ENCODE measurements around the gene WARS2. TPM values are rescaled to one million over a fixed set of nuclear protein-coding genes. Genes with fewer than 3 reads are reported as not detected.

Gene WARS2
- polyA plus RNA-seq, 1 experiment = 12.6 TPM

DNA sequence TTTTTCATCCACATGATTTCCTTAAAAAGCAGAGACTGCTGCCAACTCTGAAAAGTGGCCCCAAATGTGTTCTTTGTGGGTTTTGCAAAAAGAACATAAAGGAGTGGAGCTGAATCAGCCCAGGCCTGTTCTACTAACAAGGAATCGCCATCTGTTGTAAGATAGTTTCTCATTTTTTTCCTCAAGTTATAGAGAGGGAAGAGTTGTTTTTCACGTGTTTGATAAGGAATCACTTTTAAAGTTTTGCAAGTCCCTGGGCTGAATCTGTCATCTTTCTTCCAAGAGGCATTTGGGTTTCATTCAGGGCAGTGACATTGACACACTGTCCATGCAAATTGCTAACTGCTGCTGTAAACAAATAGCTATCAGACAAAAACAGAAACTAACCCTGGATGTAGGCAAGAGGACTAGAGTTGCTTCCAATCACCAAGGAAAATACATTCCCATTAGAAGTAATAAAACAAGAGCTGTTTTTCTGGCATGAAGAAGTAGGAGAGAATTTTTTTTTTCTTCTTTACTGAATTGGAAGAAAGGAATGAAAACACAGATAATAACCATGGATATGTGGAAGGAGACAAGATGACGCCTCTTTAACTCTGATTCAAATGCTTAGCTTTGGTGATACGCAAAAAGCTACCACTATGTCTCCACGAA lies 93.5 kb downstream of the WARS2 start:
- Histone ChIP-seq H3K4me3 (ENCODE audit: low read depth, low read length) (no peak overlapping the region), H3K9me3 (ENCODE audit: control insufficient read depth, insufficient read depth, low read length) (no peaks in the 10 kb centered on the region; the same call in 1 of the 2 replicates), H3K27ac (ENCODE audit: low read depth, low read length) (no peak overlapping the region), H3K27me3 (ENCODE audit: control insufficient read depth, insufficient read depth, low read length) (no peaks in the 10 kb centered on the region)
- TF ChIP-seq, protein P1, sequence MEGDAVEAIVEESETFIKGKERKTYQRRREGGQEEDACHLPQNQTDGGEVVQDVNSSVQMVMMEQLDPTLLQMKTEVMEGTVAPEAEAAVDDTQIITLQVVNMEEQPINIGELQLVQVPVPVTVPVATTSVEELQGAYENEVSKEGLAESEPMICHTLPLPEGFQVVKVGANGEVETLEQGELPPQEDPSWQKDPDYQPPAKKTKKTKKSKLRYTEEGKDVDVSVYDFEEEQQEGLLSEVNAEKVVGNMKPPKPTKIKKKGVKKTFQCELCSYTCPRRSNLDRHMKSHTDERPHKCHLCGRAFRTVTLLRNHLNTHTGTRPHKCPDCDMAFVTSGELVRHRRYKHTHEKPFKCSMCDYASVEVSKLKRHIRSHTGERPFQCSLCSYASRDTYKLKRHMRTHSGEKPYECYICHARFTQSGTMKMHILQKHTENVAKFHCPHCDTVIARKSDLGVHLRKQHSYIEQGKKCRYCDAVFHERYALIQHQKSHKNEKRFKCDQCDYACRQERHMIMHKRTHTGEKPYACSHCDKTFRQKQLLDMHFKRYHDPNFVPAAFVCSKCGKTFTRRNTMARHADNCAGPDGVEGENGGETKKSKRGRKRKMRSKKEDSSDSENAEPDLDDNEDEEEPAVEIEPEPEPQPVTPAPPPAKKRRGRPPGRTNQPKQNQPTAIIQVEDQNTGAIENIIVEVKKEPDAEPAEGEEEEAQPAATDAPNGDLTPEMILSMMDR (IDR thresholded peaks at IDR 0.05; ENCODE audit: low read depth, low read length) = no peak
- ChIA-PET CTCF (interaction anchor here (1.2 kb wide), 1 partner anchor 228 kb away, joined by 3 read pairs; no protein-coding TSS in a partner anchor), POLR2A (no interaction called here)
- no peak for DNase-seq (ENCODE audit: low read depth, low spot score)

DNA sequence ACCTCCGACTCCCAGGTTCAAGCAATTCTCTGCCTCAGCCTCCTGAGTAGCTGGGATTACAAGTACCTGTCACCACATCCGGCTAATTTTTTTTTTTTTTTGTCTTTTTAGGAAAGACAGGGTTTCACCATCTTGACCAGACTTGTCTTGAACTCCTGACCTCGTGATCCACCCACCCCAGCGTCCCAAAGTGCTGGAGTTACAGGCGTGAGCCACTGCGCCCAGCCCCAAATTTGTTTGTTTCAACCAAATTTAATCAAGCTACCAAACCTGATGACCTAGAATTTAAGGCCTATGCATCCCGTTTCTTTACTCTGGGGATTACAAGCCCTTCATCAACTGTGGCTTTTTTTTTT lies 94.0 kb downstream of the WARS2 start:
- CTCF ChIA-PET = interaction anchor here (1.6 kb wide), 1 partner anchor 229 kb away, joined by 4 read pairs; no protein-coding TSS in a partner anchor
- TF ChIP-seq, protein P1 (IDR thresholded peaks at IDR 0.05; ENCODE audit: low read depth, low read length) = no peak
- no peak for DNase-seq (ENCODE audit: low read depth, low spot score)
- H3K9me3 ChIP-seq (ENCODE audit: control insufficient read depth, insufficient read depth, low read length) = no peaks in the 10 kb centered on the region; the same call in 1 of the 2 replicates
- no peaks in the 10 kb centered on the region for H3K27me3 ChIP-seq (ENCODE audit: control insufficient read depth, insufficient read depth, low read length)
- POLR2A ChIA-PET = no interaction called here
- H3K4me3 ChIP-seq (ENCODE audit: low read depth, low read length) = no peak overlapping the region
- no peak overlapping the region for H3K27ac ChIP-seq (ENCODE audit: low read depth, low read length)

DNA sequence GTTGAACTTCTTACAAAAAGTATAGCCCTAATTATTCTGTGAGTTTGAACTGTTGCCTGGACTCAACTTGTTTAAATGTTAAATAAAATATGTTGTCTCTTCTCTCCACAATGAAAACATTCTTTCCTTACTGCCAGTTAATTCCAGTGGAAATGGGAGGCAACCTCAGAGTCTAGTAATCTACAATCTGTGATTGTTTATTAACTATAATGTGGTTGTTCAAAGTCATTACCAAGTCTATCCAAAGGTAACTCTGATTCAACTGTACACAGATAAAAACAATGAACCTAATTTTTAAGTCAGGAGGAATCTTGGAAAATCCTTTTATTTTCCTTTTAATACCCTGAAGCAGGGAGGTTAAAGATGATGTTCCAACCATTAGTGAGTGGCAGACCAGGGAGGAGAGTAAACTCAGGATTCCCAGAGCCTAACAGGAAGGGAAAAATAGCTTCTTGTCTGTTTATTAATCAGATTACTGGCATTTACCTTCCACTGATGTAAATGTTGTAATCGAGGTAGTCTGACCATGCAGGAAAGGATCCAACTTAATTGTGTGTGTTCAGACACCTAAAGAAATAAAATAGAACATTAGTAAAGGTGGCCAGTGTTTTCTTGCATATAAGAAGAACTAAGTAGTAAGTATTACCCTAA lies 95.2 kb downstream of the WARS2 start:
- no peaks in the 10 kb centered on the region for H3K27me3 ChIP-seq (ENCODE audit: control insufficient read depth, insufficient read depth, low read length)
- POLR2A ChIA-PET = no interaction called here
- DNase-seq (ENCODE audit: low read depth, low spot score) = no peak

DNA sequence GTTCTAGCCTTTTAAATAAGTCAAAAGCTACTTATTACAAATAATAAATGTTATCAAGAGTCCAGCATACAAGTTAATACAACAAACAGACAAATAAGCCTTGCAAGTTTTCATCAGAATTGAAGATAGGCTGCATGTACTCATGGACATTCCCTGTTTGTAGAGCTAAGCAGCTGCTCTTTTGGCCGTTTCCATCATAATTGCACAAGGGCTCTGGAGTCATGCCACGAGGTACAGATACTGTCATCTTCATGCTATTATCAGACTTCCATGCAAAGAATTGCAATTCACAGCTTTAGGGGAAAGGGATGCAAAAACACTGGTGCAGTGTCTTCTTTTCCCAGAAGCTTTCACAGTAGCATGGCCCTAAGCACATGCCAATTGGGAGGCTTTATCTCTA lies 99.5 kb downstream of the WARS2 start:
- Histone ChIP-seq H3K4me3 (ENCODE audit: low read depth, low read length) (no peak overlapping the region), H3K27me3 (ENCODE audit: control insufficient read depth, insufficient read depth, low read length) (no peaks in the 10 kb centered on the region), H3K27ac (ENCODE audit: low read depth, low read length) (no peak overlapping the region), H3K9me3 (ENCODE audit: control insufficient read depth, insufficient read depth, low read length) (no peaks in the 10 kb centered on the region)
- DNase-seq (ENCODE audit: low read depth, low spot score) = peak; percentile 11
- CTCF ChIA-PET = interaction anchor here (1.4 to 1.8 kb wide), 2 partner anchors 33 to 234 kb away, joined by 5 to 9 read pairs; no protein-coding TSS in a partner anchor
- TF ChIP-seq, protein P1 (IDR thresholded peaks at IDR 0.05; ENCODE audit: low read depth, low read length) = no peak
- POLR2A ChIA-PET = no interaction called here

More for the DNA sequence above, 95.2 kb downstream of the WARS2 start:
- TF ChIP-seq, protein P1 (IDR thresholded peaks at IDR 0.05; ENCODE audit: low read depth, low read length) = no peak
- Histone ChIP-seq H3K27ac (ENCODE audit: low read depth, low read length) (no peak overlapping the region), H3K4me3 (ENCODE audit: low read depth, low read length) (no peak overlapping the region), H3K9me3 (ENCODE audit: control insufficient read depth, insufficient read depth, low read length) (no peaks in the 10 kb centered on the region; the same call in 1 of the 2 replicates)
- CTCF ChIA-PET = interaction anchor here (1.6 kb wide), 1 partner anchor 230 kb away, joined by 4 read pairs; no protein-coding TSS in a partner anchor

DNA sequence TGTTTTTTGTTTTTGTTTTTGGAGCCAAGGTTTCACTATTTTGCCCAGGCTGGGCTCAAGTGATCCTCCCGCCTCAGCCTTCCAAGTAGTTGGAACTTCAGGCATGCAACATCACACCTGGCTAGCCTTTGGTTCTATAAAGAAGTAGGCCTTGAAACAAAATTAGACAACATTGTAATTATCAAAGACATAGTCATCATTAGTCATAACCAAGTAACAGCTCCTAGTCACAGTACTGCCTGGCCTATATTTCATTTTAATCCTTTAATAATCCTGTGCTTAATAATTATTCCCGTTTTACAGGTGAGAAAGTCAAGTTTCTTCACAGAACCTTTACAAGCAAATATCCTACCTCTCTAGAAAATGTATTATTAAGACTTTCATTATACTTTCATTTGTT lies 100.0 kb downstream of the WARS2 start:
- no peak for DNase-seq (ENCODE audit: low read depth, low spot score)
- ChIA-PET POLR2A (no interaction called here), CTCF (interaction anchor here (1.2 to 1.8 kb wide), 2 partner anchors 33 to 889 kb away, joined by 3 to 9 read pairs; no protein-coding TSS in a partner anchor)
- Histone ChIP-seq H3K27me3 (ENCODE audit: control insufficient read depth, insufficient read depth, low read length) (no peaks in the 10 kb centered on the region), H3K9me3 (ENCODE audit: control insufficient read depth, insufficient read depth, low read length) (no peaks in the 10 kb centered on the region), H3K27ac (ENCODE audit: low read depth, low read length) (no peak overlapping the region), H3K4me3 (ENCODE audit: low read depth, low read length) (no peak overlapping the region)
- TF ChIP-seq, protein P1 (IDR thresholded peaks at IDR 0.05; ENCODE audit: low read depth, low read length) = no peak

Data from AG04450 (cell line).